Omental fat pad (tissue), 4 donors: ENCODE data around the gene SLC39A3. TPM values are rescaled to one million over a fixed set of nuclear protein-coding genes. Genes with fewer than 3 reads are reported as not detected.

Source experiments
- ATAC-seq: fragments of 150-250 bp; one replicate; pipeline ENCODE4 v1.9.1; 2016; ENCODE audit warnings: mild to moderate bottlenecking, moderate library complexity; ENCODE audit not compliant: low FRiP score
- DNase-seq: peaks from one replicate; pipeline ENCODE4 v3.0.0-alpha.2; 2019; ENCODE audit warnings: low spot score
- total RNA-seq, 4 donors: library from RNA; depleted of rRNA; stranded (reverse); fragments of >200 nt; gene quantifications; one replicate each; pipeline ENCODE4 v1.1.0, GENCODE V29; 2016
- TF ChIP-seq, protein P1 (sequence below), 3 donors: fragments of 450-650 bp; IDR thresholded peaks; one replicate each; pipeline ENCODE4 v1.5.1; 2016 to 2017; ENCODE audit warnings: antibody characterized with exemption in 3 of 3, mild to moderate bottlenecking in 3 of 3, moderate library complexity in 2 of 3

SLC39A3 gene
- total RNA-seq, 4 donors from 2014 or later = 26.0 to 38.0 (median 28.6) TPM

DNA sequence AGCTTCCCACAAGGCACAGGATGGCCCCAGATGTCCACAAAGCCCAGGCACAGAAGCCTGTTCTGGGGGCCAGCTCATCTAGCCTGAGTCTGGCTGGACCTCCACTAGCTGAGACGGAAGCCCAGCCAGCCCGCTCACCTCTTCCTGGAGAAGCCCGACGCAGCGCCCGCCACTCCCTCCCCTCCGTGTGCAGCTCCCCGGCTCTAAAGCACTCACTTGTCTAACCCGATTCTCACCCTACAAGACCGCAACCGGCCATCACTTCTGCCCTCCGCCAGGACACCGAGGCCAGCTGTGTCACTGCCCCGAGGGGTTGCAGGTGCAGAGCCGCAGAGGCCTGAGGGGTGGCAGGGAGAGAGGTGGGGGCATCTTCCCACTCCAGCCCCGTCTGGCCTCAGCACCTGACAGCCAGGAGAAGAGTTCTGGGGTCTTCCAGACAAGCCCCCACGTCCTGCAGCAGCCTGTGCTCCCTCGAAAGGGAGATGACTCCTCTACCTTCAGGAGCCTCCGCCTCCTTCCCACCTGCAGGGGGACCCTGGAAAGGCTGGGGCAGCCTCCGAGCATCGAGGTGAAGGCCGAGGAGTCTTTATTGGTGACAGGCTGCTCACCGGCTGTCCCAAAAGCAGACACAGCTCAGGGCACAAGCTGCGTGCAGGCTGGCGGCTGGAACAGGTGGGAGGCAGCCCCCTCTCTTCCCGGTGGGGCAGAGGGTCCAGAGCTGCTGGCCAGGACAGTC is 12.7 kb downstream of the SLC39A3 start:
- DNase-seq = no peak
- TF ChIP-seq, protein P1, sequence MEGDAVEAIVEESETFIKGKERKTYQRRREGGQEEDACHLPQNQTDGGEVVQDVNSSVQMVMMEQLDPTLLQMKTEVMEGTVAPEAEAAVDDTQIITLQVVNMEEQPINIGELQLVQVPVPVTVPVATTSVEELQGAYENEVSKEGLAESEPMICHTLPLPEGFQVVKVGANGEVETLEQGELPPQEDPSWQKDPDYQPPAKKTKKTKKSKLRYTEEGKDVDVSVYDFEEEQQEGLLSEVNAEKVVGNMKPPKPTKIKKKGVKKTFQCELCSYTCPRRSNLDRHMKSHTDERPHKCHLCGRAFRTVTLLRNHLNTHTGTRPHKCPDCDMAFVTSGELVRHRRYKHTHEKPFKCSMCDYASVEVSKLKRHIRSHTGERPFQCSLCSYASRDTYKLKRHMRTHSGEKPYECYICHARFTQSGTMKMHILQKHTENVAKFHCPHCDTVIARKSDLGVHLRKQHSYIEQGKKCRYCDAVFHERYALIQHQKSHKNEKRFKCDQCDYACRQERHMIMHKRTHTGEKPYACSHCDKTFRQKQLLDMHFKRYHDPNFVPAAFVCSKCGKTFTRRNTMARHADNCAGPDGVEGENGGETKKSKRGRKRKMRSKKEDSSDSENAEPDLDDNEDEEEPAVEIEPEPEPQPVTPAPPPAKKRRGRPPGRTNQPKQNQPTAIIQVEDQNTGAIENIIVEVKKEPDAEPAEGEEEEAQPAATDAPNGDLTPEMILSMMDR (IDR thresholded peaks at IDR 0.05) = no peak
- no peak for ATAC-seq

DNA sequence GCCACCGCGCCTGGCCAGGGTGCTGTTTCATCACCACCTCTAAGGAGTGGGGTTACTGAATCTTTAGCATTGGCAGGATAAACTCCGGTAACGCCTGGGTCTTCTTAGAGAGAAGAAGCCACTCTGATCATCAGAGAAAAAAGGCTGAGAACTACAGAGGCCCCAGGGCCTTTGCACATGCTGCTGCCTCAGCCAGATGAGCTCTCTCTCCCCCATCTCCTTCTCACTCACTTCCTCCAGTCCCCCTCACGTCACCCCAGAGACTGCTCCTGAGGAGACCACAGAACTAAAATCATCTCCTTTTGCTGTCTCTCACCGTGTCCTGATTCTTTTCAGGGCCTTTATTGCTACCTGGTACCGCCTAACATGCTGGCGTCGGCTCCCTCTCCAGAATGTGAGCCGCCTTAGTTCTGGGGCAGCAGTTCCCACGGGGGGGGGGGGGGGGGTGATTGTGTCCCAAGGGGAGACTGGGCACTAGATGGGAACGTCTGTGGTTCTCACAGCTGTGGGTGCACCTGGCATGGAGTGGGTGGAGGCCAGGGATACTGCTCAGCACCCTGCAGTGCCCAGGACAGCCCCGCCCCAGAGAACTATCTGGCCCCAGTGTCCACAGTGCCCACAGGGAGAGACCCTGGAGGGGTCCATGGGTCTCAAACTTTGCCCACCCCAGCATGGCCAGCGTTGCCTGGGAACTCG is 13.5 kb downstream of the SLC39A3 start:
- no peak for ATAC-seq

DNA sequence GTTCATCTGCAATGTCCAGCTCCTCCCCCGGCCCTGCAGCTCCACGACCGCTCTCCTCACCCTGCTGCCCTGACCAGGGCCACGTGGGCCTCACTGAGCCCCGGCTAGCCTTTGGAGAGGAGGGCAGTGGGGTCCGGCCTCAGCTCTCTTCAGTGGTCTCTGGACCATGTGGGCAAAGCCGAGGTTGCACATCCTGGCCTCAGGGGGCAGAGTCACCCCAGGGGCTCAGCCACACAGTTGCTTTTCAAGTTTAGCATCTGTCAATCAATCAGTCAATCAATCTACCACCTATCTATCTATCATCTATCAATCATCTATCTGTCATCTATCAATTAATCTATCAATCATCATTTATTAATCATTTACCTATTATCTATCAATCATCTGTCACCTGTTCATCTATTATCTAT is 15.7 kb downstream of the SLC39A3 start:
- no peak for ATAC-seq
- TF ChIP-seq, protein P1 (IDR thresholded peaks at IDR 0.05) = no peak

More for the DNA sequence above, 13.5 kb downstream of the SLC39A3 start:
- TF ChIP-seq, protein P1 (IDR thresholded peaks at IDR 0.05) = no peak
- DNase-seq = no peak

DNA sequence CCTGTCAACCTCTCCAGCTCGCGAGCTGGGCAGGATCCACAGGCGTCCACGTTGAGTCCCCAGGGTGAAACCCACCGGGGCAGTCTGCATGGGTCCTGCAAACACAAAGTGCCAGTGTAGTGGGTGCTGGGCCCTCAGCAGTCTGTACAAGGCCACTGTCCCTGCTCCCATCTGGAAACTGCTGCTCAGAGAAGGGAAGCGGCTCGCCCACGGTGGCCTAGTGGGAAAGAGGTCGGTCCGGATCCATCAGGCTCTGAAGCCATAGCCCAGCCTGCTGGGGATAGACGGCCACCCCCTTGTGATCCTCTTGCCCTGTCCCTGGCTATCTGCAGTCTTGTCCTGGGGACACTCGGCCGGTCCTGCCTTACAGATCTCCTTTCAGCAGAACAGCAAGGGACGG is 16.1 kb downstream of the SLC39A3 start:
- no peak for DNase-seq
- TF ChIP-seq, protein P1 (IDR thresholded peaks at IDR 0.05) = no peak
- ATAC-seq = no peak

More for the DNA sequence above, 15.7 kb downstream of the SLC39A3 start:
- no peak for DNase-seq

DNA sequence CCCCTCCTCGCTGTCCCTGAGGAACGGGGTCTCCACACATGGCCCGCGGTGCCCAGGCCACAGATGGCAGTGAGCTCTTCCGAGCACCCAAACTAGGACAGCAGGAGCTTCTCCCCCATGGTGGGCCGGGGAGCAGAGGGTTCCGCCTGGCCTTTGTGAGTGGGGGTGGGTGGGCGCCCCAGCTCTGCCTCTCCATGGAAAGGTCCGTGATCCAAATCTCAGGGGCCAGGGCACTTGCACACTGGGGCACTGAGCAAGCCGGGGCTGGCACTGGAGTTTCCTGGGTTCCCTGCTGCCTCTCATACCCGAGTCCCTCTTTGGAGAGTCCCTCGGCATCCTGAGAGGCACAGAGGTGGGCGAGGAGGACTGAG is 16.5 kb downstream of the SLC39A3 start:
- DNase-seq = no peak
- ATAC-seq = no peak
- TF ChIP-seq, protein P1 (IDR thresholded peaks at IDR 0.05) = no peak

DNA sequence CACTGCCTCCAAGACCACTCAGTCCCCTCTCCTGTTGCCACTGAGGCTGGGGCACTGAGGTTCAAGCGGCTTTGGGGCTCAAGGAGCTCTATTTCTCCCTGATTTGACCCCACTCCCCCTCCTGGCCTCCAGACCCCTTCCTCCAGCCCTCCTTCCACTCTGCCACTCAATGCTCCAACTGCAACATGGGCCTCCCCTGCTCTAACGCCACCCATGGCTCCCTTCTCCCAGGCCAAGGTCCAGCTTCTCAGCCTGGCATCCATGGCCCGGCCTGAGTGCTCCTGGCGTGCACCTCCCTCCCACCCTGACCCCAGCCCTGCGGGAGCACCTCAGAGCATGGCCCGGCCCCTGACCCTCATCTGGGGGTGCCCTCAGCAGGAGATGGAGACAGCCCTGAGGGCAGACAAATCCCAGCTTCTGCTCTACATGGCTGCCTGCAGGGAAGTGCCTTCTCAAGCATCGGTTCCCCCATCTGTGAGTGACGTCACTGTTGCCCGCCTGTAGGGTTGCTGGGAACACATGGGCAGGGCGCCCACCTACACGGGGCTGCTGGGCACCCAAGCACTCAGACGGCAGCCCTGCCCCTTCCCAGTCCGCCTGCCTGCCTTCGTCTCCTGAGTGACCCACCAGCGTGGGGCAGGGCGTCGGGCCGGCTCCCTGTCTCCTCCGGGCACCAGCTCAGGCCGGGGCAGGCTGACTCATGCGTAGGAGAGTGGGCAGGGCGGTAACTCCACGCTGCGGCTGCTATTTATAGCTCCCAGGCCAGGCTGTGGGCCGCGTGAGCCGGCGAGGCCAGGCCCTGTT is 17.1 kb downstream of the SLC39A3 start:
- TF ChIP-seq, protein P1 (IDR thresholded peaks at IDR 0.05) = no peak
- DNase-seq (peak; percentile 48), ATAC-seq (peak; percentile 94)
